Stomach (tissue), 9 donors: ENCODE measurements around the gene ESPN. TPM values are rescaled to one million over a fixed set of nuclear protein-coding genes. Genes with fewer than 3 reads are reported as not detected.

ENCODE experiments used
- DNase-seq, 2 donors: peaks; one replicate each; pipeline versions ENCODE4 v3.0.0 to v3.0.0-alpha.2; 2013 to 2019
- H3K27ac ChIP-seq, 5 donors: fragments of 200-600 bp in 4 of 5; sonication (generic) in 4 of 5; one replicate each; pipeline ENCODE4 v1.5.1; 2013 to 2019; ENCODE audit warnings: mild to moderate bottlenecking in 1 of 5, moderate library complexity in 1 of 5
- H3K27me3 ChIP-seq, 3 donors: fragments of 200-600 bp; sonication (generic); one replicate each; pipeline ENCODE4 v1.5.1; 2017 to 2019; ENCODE audit warnings: mixed run types in 1 of 3
- H3K36me3 ChIP-seq, 4 donors: fragments of 200-600 bp; sonication (generic); 1 replicate in 3 of 4; 2 replicates in 1 of 4; pipeline ENCODE4 v1.5.1; 2016 to 2019
- H3K4me1 ChIP-seq, 4 donors: fragments of 200-600 bp; sonication (generic); one replicate each; pipeline ENCODE4 v1.5.1; 2016 to 2019
- H3K4me3 ChIP-seq, 4 donors: fragments of 200-600 bp; sonication (generic) in 3 of 4; one replicate each; pipeline ENCODE4 v1.5.1; 2016 to 2019; ENCODE audit warnings: mild to moderate bottlenecking in 1 of 4
- H3K9me3 ChIP-seq, 4 donors: fragments of 200-600 bp; sonication (generic); one replicate each; pipeline ENCODE4 v1.5.1; 2016 to 2019
- EP300 ChIP-seq: sonication (generic); formaldehyde crosslinking; IDR thresholded peaks from one replicate; pipeline ENCODE4 v1.6.1; 2017; ENCODE audit warnings: antibody characterized with exemption
- POLR2A ChIP-seq, 4 donors: fragments of 450-650 bp; IDR thresholded peaks; one replicate each; pipeline ENCODE4 v1.6.1; 2016; ENCODE audit warnings: antibody characterized with exemption in 4 of 4, control low read depth in 2 of 4, mild to moderate bottlenecking in 1 of 4, moderate library complexity in 1 of 4
- POLR2AphosphoS5 ChIP-seq, 3 donors: sonication (generic); formaldehyde crosslinking; IDR thresholded peaks; one replicate each; pipeline ENCODE4 v1.6.1; 2016; ENCODE audit warnings: antibody characterized with exemption in 3 of 3
- WGBS, 5 donors: extraction: QIAGEN DNeasy Blood & Tissue Kit in 3 of 5; methylation state at CpG; one replicate each; pipeline versions ENCODE4 v1.1.5 to v1.1.7; 2013 to 2018; 5-methylcytosine and 5-hydroxymethylcytosine counted together
- intact Hi-C: fragments of 100-400 bp; cut with DNase I; formaldehyde crosslinking; loops from one replicate; pipeline ENCODE4 v1.15.1; 2023; ENCODE audit warnings: low total_unique reads
- polyA plus RNA-seq, 3 donors: library from polyadenylated mRNA; stranded (reverse); fragments of 200-250 nt; gene quantifications; one replicate each; pipeline ENCODE4 v1.2.3, GENCODE V29; 2013
- total RNA-seq, 5 donors: library from RNA; depleted of rRNA; stranded (reverse); fragments of >200 nt; gene quantifications; one replicate each; pipeline versions ENCODE4 v1.1.0 to v1.2.3, GENCODE V29; 2014 to 2016
- TF ChIP-seq, protein P1 (sequence below), 7 experiments: fragments of 450-650 bp in 4 of 7; fragments of 200-600 bp in 3 of 7; sonication (generic) in 3 of 7; IDR thresholded peaks; one replicate each; pipeline ENCODE4 v1.5.1; 2016 to 2019; ENCODE audit warnings: antibody characterized with exemption in 7 of 7, control low read depth in 2 of 7, mild to moderate bottlenecking in 1 of 7
- donor health status: healthy with polysubstance abuse.
- donor health status: Bipolar disorder and iron deficiency.
- donor health status: healthy.

Gene ESPN
- total and polyA plus RNA-seq, 8 donors = 1.5 to 68.4 (median 4.8) TPM; not detected in 2

DNA sequence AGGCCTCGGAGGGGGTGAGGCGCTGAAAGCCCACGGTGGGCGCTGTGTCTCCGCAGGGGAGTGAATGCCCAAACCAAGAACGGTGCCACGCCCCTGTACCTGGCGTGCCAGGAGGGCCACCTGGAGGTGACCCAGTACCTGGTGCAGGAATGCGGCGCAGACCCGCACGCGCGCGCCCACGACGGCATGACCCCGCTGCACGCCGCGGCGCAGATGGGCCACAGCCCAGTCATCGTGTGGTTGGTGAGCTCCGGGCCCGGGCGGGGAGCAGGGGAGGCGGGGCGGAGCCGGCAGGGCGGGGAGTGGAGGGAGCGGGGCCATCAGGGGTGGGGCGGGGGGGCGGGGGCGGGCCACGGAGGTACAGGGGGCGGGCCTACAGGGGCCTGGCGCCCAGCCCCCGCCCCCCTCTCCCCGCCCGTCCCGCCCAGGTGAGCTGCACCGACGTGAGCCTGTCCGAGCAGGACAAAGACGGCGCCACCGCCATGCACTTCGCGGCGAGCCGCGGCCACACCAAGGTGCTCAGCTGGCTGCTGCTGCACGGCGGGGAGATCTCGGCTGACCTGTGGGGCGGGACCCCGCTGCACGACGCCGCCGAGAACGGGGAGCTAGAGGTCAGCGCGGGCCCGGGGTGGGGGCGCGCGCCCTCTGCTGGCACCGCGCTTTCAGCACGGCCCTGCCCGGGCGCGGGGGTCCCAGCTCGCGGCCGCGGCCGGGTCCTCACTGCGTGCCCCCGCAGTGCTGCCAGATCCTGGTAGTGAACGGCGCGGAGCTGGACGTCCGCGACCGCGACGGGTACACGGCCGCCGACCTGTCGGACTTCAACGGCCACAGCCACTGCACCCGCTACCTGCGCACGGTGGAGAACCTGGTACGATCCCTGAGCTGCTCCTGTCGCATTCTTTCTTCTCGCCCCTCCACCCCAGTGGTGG, 15.9 kb downstream of the ESPN start:
- intact Hi-C loops = no loop called here
- Histone ChIP-seq H3K4me1 (peaks cover 0 to 13% (median 12%) of the 10 kb centered on the region in 4 donors), H3K36me3 (no peaks in the 10 kb centered on the region), H3K9me3 (no peaks in the 10 kb centered on the region), H3K27me3 (peaks cover 0 to 89% (median 24%) of the 10 kb centered on the region in 3 donors), H3K27ac (no peak overlapping the region), H3K4me3 (peak overlapping the region; percentile 14 to 44 (median 25))
- DNase-seq = peak; percentile 78 to 84
- TF ChIP-seq POLR2A (IDR thresholded peaks at IDR 0.05) (no peak), EP300 (no peak), POLR2AphosphoS5 (IDR thresholded peaks at IDR 0.05) (no peak)
- TF ChIP-seq, protein P1, sequence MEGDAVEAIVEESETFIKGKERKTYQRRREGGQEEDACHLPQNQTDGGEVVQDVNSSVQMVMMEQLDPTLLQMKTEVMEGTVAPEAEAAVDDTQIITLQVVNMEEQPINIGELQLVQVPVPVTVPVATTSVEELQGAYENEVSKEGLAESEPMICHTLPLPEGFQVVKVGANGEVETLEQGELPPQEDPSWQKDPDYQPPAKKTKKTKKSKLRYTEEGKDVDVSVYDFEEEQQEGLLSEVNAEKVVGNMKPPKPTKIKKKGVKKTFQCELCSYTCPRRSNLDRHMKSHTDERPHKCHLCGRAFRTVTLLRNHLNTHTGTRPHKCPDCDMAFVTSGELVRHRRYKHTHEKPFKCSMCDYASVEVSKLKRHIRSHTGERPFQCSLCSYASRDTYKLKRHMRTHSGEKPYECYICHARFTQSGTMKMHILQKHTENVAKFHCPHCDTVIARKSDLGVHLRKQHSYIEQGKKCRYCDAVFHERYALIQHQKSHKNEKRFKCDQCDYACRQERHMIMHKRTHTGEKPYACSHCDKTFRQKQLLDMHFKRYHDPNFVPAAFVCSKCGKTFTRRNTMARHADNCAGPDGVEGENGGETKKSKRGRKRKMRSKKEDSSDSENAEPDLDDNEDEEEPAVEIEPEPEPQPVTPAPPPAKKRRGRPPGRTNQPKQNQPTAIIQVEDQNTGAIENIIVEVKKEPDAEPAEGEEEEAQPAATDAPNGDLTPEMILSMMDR (IDR thresholded peaks at IDR 0.05) = peak in 1 of 7 experiments; percentile 40
- 8 to 13% (median 9%) methylated on average over 14 to 99 of the region's 101 CpGs for whole genome bisulfite sequencing, 5 donors

DNA sequence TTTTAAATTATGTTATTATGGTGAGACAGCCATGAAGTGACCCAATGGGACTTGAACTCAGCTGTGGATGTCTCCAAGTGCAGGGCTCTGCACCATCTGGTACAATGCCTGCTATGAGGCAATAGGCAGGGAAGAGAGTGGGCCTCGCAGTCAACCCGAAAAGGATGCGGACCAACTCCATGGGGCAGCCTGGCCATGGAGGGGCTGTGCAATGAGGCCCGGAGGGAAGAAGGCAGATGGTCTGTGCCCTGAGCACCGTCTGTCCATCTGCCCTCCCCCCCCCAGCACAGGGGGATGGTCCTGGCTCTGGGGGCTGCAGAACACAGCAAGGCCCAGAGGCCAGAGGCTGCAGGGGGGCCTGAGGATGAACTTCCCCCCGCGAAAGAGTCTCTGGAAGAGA, 17.0 kb downstream of the ESPN start:
- H3K27ac ChIP-seq = no peak overlapping the region
- no peaks in the 10 kb centered on the region for H3K36me3 ChIP-seq
- TF ChIP-seq EP300 = no peak
- TF ChIP-seq, protein P1 (IDR thresholded peaks at IDR 0.05) = no peak
- TF ChIP-seq POLR2A (IDR thresholded peaks at IDR 0.05) = no peak
- TF ChIP-seq POLR2AphosphoS5 (IDR thresholded peaks at IDR 0.05) = no peak
- H3K9me3 ChIP-seq = no peaks in the 10 kb centered on the region
- no peak for DNase-seq
- WGBS, 5 donors = 72 to 95% (median 85%) methylated on average over 5 to 7 of the region's 7 CpGs
- no peak overlapping the region for H3K4me3 ChIP-seq
- H3K27me3 ChIP-seq = peaks cover 0 to 89% (median 29%) of the 10 kb centered on the region in 3 donors
- intact Hi-C loops = no loop called here
- H3K4me1 ChIP-seq = peaks cover 0 to 14% (median 13%) of the 10 kb centered on the region in 4 donors

DNA sequence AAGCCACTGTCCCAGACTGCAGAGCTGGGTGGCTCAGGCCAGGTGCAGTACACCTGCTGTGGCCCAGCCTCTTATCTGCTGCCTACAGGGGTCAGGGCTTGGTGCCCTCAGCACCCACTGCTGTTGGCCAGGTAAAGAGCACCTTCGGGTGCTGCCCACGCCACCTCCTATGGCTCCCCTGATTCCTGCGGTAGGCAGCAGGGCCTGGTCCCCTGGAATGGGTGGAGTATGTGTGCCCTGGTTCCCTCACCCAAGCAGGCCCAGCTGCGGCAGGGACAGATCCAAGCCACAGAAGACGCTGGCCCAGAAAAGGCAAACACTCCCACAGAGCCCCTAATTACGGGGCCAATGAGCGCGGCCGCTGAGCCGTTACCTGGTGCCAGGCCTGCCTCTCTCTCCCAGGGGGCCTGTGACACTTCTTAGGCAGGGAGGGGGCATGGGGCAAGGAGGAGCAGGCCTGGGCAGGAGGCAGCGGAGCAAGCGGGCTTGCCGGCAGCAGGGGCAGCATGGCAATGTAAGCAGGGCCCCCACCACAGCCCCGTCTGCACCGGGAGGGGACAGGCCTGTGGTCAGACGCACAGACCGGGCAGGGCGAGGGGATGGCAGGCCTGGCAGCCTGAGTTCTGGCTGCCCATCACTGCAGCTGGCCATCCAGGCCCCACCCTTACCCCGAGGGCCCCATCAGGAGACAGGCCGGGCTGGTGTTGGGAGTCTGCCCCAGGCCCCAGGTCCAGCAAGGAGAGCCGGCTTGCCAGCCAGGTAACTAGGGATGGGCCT, 19.0 kb downstream of the ESPN start:
- DNase-seq = no peak
- peaks cover 17 to 33% (median 32%) of the 10 kb centered on the region in 4 donors for H3K4me1 ChIP-seq
- H3K27me3 ChIP-seq = peaks cover 13 to 89% (median 38%) of the 10 kb centered on the region in 3 donors
- intact Hi-C loops = no loop called here
- no peak for TF ChIP-seq POLR2A (IDR thresholded peaks at IDR 0.05)
- TF ChIP-seq EP300 = no peak
- TF ChIP-seq POLR2AphosphoS5 (IDR thresholded peaks at IDR 0.05) = no peak
- TF ChIP-seq, protein P1 (IDR thresholded peaks at IDR 0.05) = no peak
- no peaks in the 10 kb centered on the region for H3K36me3 ChIP-seq
- WGBS, 5 donors = 71 to 82% (median 80%) methylated on average over 6 to 21 of the region's 21 CpGs
- H3K27ac ChIP-seq = no peak overlapping the region
- H3K9me3 ChIP-seq = no peaks in the 10 kb centered on the region
- no peak overlapping the region for H3K4me3 ChIP-seq

DNA sequence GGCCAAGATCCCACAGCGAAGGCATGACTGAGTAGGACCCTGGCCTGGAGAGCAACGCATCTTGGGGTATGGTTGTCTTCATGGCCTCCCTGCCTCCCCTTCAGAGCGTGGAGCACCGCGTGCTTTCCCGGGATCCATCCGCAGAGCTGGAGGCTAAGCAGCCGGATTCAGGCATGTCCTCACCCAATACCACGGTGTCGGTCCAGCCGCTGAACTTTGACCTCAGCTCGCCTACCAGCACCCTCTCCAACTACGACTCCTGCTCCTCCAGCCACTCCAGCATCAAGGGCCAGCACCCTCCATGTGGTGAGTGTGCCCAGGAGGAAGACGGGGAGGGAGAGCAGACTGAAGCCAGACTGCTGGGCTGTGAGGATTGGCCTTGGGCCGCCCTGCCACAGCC, 19.8 kb downstream of the ESPN start:
- 86 to 90% (median 87%) methylated on average over 14 to 15 of the region's 15 CpGs for WGBS, 5 donors
- H3K4me1 ChIP-seq = peaks cover 24 to 42% (median 39%) of the 10 kb centered on the region in 4 donors
- H3K27me3 ChIP-seq = peaks cover 13 to 89% (median 46%) of the 10 kb centered on the region in 3 donors
- H3K36me3 ChIP-seq = no peaks in the 10 kb centered on the region
- TF ChIP-seq EP300 (no peak), POLR2AphosphoS5 (IDR thresholded peaks at IDR 0.05) (no peak), POLR2A (IDR thresholded peaks at IDR 0.05) (no peak)
- TF ChIP-seq, protein P1 (IDR thresholded peaks at IDR 0.05) = no peak
- no peaks in the 10 kb centered on the region for H3K9me3 ChIP-seq
- no peak overlapping the region for H3K4me3 ChIP-seq
- DNase-seq = no peak
- H3K27ac ChIP-seq = no peak overlapping the region
- intact Hi-C loops = no loop called here
